Measurements from ENCODE around the gene CASP7. TPM values are rescaled to one million over a fixed set of nuclear protein-coding genes. Genes with fewer than 3 reads are reported as not detected.

The CASP7 gene
- total and polyA plus RNA-seq, 2 donors (not counting 1 experiment from before 2014, with no cell fraction given): 5.7 to 23.9 TPM

- Histone ChIP-seq H3K4me2 (replicated peaks; ENCODE audit: low read depth, low read length, poor library complexity, severe bottlenecking) (no peak overlapping the region), H3K27ac (ENCODE audit: low read length in 2 of 2) (no peak overlapping the region), H3K4me1 (ENCODE audit: control insufficient read depth in 2 of 2, insufficient read depth in 2 of 2, low read length in 2 of 2) (no peaks in the 10 kb centered on the region), H3K27me3 (replicated peaks in 1 of 4; ENCODE audit: control extremely low read depth in 1 of 4, control insufficient read depth in 3 of 4, insufficient read depth in 4 of 4, low read length in 3 of 4) (peaks cover 0 to 11% (median 3%) of the 10 kb centered on the region in 4 experiments), H3K36me3 (replicated peaks in 1 of 2; ENCODE audit: control extremely low read depth in 1 of 2, control insufficient read depth in 1 of 2, extremely low read depth in 1 of 2, insufficient read depth in 2 of 2, low read length in 1 of 2) (no peaks in the 10 kb centered on the region), H2AFZ (ENCODE audit: insufficient read depth, low read depth, low read length, poor library complexity, severe bottlenecking) (no peak overlapping the region), H3K79me2 (ENCODE audit: control insufficient read depth, insufficient read depth, low read length) (no peaks in the 10 kb centered on the region), H3K4me3 (ENCODE audit: control extremely low read depth in 1 of 5, extremely low read depth in 1 of 5, insufficient read depth in 1 of 5, low read depth in 2 of 5, low read length in 4 of 5) (no peak overlapping the region), H3K9me3 (ENCODE audit: control extremely low read depth in 1 of 3, control insufficient read depth in 2 of 3, insufficient read depth in 1 of 3, low read length in 2 of 3) (peaks cover 0 to 7% (median 3%) of the 10 kb centered on the region in 3 donors), H3K9ac (ENCODE audit: low read length) (no peak overlapping the region), H4K20me1 (ENCODE audit: control insufficient read depth, insufficient read depth, low read length, poor library complexity, severe bottlenecking) (no peaks in the 10 kb centered on the region)
- POLR2A ChIA-PET: no interaction called here
- ATAC-seq (ENCODE audit: low read depth) (no peak), DNase-seq (no peak)
- WGBS (ENCODE audit: insufficient coverage): no CpG with 5 or more reads among the region's 1 CpG
- H3K27me3 Mint-ChIP-seq: peaks cover 43% of the 10 kb centered on the region
- H3K4me3 Mint-ChIP-seq: no peak overlapping the region
- H3K27ac Mint-ChIP-seq: no peak overlapping the region
- TF ChIP-seq EZH2 (IDR thresholded peaks at IDR 0.05; ENCODE audit: borderline replicate concordance, insufficient read depth, low read depth, low read length, poor library complexity, severe bottlenecking): no peak
- no peak for TF ChIP-seq CTCF (IDR thresholded peaks at IDR 0.05)
- no peaks in the 10 kb centered on the region for H3K4me1 Mint-ChIP-seq
- intact Hi-C loops (cut with micrococcal nuclease): no loop called here
- peaks cover 5% of the 10 kb centered on the region for H3K9me3 Mint-ChIP-seq (ENCODE audit: insufficient read depth)
- CTCF ChIA-PET: no interaction called here
Measured at GRCh38 chr10:113764582-113764981, 84.9 kb downstream of the CASP7 start.

GRCh38 chr10:113765910-113766309 is 86.2 kb downstream of the CASP7 start:
- Histone ChIP-seq H3K4me1 (ENCODE audit: control insufficient read depth in 2 of 2, insufficient read depth in 2 of 2, low read length in 2 of 2) (no peaks in the 10 kb centered on the region), H3K9me3 (ENCODE audit: control extremely low read depth in 1 of 3, control insufficient read depth in 2 of 3, insufficient read depth in 1 of 3, low read length in 2 of 3) (peaks cover 0 to 7% (median 3%) of the 10 kb centered on the region in 3 donors), H3K79me2 (ENCODE audit: control insufficient read depth, insufficient read depth, low read length) (no peaks in the 10 kb centered on the region), H3K4me2 (replicated peaks; ENCODE audit: low read depth, low read length, poor library complexity, severe bottlenecking) (no peak overlapping the region), H3K27ac (ENCODE audit: low read length in 2 of 2) (no peak overlapping the region), H2AFZ (ENCODE audit: insufficient read depth, low read depth, low read length, poor library complexity, severe bottlenecking) (no peak overlapping the region), H3K4me3 (ENCODE audit: control extremely low read depth in 1 of 5, extremely low read depth in 1 of 5, insufficient read depth in 1 of 5, low read depth in 2 of 5, low read length in 4 of 5) (no peak overlapping the region), H3K27me3 (replicated peaks in 1 of 4; ENCODE audit: control extremely low read depth in 1 of 4, control insufficient read depth in 3 of 4, insufficient read depth in 4 of 4, low read length in 3 of 4) (peaks cover 0 to 19% (median 4%) of the 10 kb centered on the region in 4 experiments), H4K20me1 (ENCODE audit: control insufficient read depth, insufficient read depth, low read length, poor library complexity, severe bottlenecking) (no peaks in the 10 kb centered on the region), H3K9ac (ENCODE audit: low read length) (no peak overlapping the region), H3K36me3 (replicated peaks in 1 of 2; ENCODE audit: control extremely low read depth in 1 of 2, control insufficient read depth in 1 of 2, extremely low read depth in 1 of 2, insufficient read depth in 2 of 2, low read length in 1 of 2) (no peaks in the 10 kb centered on the region)
- TF ChIP-seq EZH2 (IDR thresholded peaks at IDR 0.05; ENCODE audit: borderline replicate concordance, insufficient read depth, low read depth, low read length, poor library complexity, severe bottlenecking) (no peak), CTCF (IDR thresholded peaks at IDR 0.05) (no peak)
- Mint-ChIP-seq H3K27me3 (peaks cover 53% of the 10 kb centered on the region), H3K27ac (no peak overlapping the region), H3K4me3 (no peak overlapping the region), H3K9me3 (ENCODE audit: insufficient read depth) (peaks cover 5% of the 10 kb centered on the region), H3K4me1 (no peaks in the 10 kb centered on the region)
- DNase-seq (no peak), ATAC-seq (ENCODE audit: low read depth) (no peak)
- POLR2A ChIA-PET: no interaction called here
- CTCF ChIA-PET: no interaction called here
- WGBS (ENCODE audit: insufficient coverage): 89% methylated on average over 2 of the region's 3 CpGs
- intact Hi-C loops (cut with micrococcal nuclease): no loop called here

Measured in B cell (primary cell).